Mesenteric fat pad (tissue), 1 donor: ENCODE measurements around the gene TEN1. TPM values are rescaled to one million over a fixed set of nuclear protein-coding genes. Genes with fewer than 3 reads are reported as not detected.

Source experiments
- DNase-seq: peaks from one replicate; pipeline ENCODE4 v3.0.0-alpha.2; 2020; ENCODE audit warnings: low spot score
- total RNA-seq: library from RNA; stranded (reverse); fragmentation: NEBNext Ultra II Directional; extraction: Animal tissue kit (Norgen Biotek cat#: 25700); gene quantifications from one replicate; pipeline ENCODE4 v1.2.1, GENCODE V29; 2021
- donor health status: DM: yes; HTN: yes; CAD: no.

Gene TEN1
- total RNA-seq, 1 donor from 2014 or later, result 17.7 TPM

DNA sequence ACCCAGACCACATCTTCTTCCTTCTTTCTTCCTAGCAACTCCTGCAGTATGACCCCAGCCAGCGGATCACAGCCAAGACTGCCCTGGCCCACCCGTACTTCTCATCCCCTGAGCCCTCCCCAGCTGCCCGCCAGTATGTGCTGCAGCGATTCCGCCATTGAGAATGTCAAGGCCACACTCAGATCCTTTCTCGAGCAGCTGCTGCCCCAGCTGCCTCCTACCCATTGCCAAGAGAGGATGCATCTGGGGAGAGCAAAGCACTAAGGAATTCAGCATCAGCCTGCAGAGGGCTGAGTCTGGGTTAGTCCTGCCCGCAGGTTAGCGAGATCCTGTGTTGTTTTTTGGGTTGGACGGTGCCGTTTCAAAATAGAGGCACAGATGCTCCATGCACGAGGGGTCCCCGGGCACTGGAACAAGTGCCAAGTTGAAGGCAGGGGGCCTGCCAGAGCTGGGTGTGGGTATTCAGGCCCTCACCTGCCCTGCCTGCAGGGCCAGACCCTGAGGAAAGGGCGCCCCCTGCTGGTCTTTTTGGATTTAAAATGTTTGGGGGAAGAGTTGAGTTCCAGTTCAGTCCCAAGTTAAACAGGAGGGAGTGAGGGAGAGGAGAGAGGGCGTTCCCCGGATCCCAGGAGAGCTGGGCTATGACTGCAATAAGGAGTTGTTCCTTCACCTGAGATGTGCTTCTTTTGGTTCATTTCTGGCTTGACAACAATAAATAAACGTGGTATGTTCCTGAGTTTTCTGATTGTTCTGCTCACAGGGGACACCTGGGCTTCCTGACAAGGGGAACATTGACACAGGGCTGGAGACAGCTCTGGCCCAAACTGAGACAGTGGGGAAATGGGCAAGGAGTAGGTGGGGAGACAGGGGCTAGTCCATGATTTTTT is 26.5 kb downstream of the TEN1 start:
- no peak for DNase-seq

DNA sequence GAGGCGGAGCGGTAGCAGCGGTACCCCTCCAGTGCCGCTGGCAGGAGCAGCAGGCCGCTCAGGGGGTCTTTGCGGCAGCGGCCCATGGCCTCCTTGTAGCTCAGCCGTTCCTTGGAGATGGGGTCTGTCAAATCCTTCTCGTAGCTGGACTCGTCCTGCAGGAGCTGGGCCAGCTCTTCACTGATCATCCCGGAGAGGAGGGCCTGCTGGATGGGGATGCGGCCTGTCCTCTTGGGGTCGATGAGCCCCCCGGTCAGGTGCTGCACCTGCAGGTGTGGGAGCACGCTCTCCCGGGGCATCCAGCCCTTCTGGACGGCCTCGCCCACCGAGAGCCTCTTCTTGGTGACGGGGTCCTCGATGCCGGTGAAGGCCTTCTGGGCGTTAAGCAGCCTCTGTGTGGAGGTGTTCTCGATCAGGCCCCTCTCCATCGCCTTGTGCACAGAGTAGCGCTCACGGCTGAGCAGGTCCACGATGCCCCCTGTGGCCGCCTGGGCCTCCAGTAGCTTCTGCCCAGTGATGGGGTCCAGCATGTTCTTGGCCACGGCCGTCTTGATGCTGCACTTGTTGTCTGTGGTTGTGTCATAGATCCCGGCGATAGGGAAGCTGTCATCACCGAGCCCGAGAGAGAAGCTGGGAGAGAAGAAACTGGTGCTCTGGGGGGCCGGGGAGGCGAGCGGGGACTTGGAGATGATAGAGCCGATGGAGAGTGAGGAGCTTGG is 28.2 kb downstream of the TEN1 start:
- DNase-seq, result no peak

DNA sequence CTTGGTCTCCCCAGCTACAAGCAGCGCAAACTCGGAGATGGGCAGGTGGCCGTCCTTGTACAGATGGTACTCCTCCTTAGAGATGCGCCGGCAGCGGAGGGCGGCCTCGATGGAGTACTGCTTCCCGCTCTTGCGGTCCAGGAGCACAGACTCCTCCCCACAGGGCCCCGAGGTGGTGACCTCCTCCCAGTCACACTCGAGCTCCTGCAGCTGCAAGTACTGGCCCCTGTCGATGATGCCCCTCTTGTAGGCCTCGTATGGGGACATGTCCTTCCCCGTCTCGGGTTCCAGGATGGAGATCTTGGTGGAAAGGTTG is 28.8 kb downstream of the TEN1 start:
- DNase-seq, result no peak

DNA sequence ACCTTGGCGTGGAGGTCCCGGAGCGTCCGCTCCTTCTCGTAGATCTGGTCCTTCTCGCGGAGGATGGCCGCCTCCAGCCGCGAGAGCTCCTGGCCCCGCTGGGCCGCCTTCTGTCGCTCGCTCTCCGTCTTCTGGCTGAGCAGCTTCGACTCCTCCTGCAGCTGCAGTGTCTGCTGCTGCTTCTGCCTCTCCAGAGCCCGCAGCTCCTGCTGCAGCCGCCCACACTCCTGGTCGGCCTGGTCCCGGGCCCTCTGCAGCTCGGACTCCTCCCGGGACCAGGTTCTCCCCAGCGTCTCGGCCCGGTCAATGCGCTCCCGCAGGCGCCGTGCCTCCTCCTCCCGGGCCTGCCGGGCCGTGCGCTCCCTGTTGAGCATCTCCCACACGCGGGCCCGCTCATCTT is 29.2 kb downstream of the TEN1 start:
- DNase-seq, result no peak

DNA sequence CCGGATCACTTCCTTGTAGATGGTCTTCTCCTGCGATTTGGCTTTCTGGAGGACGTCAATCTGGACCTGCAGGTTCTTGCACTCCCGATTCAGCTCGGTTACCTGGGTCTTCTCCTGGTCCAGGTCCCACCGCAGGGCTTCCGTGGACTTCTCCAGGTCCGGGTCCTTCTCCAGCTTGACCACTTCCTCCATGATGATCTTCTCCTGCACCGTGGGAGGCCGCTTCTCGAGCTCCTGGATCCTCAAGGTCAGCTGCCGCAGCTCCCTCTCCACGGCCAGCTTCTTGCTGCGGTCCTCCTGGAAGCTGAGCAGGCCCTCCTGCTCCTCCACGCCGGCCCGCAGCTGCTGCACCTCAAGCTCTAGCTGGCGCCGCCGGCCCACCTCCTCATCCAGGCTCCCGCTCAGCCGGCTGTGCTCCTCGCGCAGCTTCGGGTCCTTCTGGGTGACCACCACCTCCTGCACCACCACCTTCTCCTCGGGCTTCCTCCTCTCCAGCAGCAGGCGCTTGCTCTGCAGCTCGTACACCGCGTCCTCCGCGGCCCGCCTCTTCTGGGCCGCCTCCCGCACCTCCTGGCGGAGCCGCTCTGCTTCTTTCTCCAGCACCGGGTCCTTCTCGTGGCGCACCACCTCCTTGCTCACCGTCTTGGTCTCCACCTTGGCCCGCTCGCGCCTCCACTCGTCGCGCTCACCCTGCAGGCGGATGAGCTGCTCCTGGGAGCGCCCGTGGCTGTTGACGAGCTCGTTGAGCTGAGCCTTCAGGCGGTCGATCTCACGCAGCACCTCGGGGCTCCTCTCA is 29.8 kb downstream of the TEN1 start:
- no peak for DNase-seq

DNA sequence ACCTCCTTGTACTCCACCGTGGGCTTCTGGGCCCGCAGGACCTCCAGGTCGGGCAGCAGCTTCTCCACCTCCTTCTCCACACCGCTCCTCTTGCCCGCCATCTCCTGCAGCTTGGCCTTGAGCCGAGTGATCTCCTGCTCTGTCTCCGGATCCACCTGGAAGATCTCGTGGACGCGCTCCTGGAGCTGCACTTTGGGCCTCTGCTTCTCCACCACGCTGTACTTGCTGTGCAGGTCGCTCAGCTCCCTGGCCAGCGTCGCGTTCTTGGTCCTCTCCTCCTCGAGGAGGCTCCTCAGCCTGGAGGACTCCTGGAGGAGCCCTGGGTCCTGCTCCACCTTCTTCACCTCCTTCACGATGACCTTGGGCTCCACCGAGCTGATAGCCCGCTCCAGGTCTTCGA is 30.4 kb downstream of the TEN1 start:
- DNase-seq, result no peak

DNA sequence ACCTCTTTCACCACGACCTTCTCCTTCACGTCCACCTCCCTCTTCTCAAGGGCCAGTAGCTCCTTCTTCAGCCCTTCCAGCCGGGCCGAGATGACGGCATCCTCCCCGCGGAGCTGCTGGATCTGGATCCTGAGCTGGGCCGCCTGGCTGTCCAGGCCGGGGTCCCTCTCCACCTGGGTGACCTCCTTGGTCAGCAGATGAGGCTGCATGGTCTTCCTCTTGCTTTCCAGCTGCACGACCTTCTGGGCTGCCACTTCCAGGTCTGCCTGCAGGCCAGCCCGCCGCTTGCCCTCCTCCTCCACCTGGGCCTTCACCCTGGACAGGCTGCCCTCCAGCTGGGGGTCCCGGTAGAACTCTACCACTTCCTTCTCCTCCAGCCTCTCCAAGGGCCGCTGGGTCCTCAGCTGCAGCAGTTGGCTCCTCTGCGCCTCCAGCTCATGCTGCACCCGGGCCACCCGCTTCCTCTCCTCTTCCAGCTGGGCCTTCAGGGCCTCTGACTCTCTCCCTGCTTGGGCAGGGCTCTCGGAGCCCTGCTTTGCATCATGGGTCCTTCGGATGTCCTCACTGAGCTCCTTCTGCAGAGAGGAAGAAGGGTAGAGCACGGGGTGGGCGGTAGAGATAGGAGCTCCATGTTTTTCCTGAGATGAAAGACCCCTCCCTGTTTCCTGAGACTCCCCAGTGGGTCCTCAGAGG is 31.1 kb downstream of the TEN1 start:
- DNase-seq, result no peak

DNA sequence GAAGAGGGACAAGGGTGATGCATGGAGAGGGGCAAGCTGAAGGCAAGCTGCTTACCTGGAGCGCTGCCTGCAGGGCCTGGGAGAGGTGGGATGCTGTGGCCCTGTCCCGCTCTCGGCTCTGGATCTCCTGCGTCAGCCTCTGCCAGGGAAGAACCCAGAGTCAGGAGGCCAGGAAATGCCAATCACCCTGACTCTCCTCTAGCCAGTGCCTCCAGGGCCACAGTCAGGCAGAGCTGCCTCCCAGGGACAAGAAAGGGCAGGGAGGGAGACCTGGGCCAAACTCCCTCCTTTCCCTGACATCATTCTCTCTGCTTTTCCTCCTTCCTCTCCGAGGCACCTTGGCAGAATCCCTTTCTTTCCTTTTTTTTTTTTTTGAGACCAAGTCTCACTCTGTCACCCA is 32.9 kb downstream of the TEN1 start:
- no peak for DNase-seq

DNA sequence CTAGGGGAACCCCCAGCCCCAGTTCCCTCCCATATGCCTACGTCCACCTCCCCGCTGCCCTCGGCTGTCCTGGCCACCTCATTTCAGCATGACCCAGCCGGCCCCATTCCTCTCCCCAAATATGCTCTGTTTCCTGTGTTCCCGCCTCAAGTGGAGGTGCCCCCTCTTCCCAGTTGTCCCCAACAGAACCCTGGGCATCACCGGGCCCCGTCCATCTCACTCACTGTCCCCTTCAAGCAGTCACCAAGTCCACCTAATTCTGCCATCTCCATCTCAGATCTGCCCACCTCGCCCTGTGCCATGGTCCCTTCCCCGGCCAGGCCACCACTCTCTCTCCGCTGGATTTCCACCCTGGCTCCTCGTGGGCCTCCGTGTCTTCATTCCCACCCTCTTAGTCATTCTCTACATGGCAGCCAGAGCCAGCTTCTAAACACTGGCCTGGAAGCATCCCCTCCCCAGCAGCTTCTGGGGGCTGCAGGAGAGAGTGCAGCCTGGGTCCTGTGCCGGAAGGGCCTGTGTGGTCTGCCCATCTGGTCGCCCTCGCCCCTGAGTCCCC is 34.4 kb downstream of the TEN1 start:
- DNase-seq, result no peak

DNA sequence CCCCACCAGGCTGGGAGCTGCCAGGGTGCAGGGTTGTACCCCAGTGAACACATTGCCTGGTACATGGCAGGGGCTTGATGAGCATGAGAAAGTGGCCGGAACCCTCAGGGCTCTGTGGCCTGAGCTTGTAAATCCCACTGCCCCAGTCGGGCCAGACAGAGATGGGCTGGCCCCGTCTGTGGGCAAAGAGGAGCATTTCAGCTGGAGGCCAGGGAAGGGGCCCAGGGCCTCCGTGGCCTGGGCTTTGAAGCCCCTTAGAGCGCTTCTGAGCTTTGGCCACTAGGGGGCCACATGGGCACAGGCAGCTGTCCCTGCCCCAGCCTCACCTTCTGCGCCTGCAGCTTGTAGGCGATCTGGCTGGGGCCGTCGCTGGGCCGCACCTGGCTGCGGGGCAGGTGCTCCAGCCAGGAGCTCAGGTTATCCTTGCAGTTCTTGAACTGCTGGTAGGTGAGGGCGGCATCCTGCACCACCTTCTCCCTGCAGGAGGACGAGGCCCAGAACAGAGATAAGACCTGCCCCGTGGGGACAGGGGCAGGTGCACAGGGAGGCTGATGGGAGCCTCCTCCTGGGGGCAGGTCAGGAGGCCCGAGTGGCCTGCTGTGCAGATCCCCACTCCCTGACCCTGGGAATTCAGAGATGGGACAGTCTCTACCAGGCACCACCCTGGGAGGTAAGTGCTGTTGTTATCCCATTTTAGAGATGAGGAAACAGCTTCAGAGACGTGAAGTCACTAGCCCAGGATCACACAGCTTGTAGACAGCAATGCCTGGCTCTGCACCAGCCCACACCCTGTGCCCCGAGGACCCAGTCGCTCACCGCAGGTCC is 35.3 kb downstream of the TEN1 start:
- DNase-seq, result no peak

DNA sequence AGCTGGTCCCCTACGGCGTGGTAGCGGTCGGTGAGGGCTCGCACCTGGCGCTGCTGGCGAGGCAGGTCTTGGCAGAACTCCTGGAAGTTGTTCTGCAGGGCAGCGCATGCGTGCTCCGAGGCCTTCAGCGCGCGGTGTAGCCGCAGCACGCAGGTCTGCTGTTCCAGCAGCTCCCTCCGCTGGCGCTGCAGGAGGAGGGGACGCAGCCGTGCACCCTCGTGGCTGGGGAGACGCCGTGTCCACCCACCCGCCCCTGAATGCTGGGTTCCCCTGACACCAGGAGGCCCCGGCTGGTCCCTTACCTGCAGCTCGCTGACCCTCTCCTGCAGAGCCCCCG is 35.9 kb downstream of the TEN1 start:
- DNase-seq, result no peak

DNA sequence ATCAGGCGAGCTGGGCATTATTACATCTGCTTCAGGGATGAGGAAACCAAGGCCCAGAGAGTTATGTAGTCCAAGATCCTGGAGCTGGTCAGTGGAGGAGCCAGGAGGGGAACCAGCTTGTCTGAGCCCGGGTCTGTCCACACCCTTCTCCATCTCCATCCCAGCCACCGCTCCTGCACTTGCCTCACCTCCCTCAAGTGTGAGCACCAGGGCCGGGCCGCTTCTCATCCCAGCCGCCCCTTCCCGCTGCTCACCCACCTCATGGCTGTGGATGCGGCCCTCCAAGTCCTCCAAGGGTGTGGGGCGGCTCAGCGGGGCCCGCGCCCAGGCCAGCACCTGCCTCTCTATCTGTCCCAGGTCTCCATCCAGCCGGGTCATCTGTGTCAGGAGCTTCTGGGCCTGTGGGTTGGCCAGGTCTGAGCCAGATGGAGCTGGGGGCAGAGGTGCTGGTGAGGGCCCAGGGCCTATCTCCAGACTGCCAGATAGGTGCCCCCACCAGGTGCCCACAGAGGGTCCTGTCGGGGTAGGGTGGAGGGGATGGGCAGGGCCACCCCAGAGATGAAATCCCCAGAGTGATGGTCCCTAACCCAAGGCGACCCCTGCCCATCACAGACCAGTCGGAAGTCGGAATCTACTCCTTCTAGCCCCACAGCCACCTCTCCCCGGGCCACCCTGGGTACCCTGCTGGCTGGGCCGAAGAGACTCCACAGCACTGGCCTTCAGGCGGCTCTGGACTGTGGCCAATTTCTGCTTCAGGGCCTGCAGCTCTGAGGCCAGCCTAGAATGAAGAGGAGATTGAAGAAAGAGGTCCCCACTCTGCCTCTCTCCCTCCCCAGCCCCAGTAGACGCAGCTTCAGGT is 38.7 kb downstream of the TEN1 start:
- no peak for DNase-seq

DNA sequence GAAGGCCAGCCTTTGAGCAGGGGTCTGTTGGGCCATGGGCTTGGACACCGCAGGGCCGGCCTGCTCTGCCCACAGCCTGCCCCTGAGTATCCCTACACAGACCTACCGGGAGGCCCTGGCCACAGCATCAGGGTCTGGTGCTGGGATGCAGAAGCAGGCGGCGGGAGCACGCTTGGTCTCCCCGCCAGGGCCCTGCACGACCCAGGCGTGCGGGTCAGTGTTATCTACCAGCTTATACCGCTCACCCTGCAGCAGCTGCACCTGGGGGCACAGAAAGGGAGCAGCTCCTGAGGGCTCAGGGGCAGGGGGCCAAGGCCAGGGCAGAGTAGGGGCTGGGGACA is 39.3 kb downstream of the TEN1 start:
- no peak for DNase-seq

DNA sequence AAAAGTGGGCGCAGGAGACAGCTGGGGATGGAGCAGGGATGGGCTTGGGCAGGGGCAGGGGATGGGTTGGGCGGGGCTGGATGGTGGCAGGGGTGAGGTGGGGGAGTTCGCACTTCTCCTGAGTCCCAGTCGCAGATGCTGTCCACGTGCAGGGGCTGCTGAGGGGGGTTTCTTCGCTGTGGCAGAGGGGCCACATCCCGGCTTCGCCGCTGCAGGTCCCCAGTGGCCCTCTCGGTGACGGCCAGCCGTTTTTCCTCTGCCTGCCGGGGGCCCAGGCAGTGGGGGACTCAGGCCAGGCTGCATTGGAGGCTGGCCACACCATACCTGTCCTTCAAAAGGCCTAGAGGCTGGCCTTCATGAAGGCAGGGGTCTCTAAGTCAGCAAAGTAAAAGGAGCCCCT is 39.8 kb downstream of the TEN1 start:
- DNase-seq, result no peak

DNA sequence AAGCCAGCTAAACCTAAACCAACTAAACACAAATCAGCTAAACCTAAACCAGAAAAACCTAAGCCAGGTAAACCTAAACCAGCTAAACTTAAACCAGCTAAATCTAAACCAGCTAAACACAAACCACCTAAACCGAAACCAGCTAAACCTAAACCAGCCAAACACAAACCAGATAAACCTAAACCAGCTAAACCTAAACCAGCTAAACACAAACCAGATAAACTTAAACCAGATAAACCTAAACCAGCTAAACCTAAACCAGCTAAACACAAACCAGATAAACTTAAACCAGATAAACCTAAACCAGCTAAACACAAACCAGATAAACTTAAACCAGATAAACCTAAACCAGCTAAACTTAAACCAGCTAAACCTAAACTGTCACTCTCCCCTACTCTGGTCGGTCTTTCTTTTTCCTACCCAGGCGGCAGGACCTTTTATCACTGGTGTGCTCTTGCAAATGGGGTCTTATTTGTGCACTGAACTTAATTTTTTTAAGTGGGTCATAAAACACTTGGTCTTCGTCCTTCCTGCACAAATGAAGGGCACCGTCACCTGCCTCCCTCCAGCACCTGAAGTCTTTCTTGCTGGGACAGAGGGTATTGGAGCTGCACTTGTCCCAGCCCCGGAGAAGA is 40.9 kb downstream of the TEN1 start:
- no peak for DNase-seq

DNA sequence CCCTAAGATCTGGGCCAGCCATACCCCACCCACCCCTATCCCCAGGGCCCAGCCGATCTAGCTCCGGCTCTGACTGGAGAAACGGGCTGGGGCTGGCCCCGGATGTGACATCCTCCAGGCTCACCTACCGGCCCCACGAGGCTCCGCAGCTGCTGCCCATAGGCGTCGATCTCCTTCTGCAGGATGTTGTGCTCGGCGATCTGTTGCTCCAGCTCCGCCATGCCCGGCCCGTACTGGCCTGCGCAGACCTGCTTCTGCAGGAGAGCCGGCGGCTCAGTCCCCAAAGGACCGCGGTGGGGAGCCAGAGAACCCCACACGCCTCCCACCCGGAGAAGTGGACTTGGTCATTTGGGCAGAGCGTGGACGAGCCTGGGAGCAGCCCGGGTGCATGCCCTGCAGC is 43.2 kb downstream of the TEN1 start:
- no peak for DNase-seq

DNA sequence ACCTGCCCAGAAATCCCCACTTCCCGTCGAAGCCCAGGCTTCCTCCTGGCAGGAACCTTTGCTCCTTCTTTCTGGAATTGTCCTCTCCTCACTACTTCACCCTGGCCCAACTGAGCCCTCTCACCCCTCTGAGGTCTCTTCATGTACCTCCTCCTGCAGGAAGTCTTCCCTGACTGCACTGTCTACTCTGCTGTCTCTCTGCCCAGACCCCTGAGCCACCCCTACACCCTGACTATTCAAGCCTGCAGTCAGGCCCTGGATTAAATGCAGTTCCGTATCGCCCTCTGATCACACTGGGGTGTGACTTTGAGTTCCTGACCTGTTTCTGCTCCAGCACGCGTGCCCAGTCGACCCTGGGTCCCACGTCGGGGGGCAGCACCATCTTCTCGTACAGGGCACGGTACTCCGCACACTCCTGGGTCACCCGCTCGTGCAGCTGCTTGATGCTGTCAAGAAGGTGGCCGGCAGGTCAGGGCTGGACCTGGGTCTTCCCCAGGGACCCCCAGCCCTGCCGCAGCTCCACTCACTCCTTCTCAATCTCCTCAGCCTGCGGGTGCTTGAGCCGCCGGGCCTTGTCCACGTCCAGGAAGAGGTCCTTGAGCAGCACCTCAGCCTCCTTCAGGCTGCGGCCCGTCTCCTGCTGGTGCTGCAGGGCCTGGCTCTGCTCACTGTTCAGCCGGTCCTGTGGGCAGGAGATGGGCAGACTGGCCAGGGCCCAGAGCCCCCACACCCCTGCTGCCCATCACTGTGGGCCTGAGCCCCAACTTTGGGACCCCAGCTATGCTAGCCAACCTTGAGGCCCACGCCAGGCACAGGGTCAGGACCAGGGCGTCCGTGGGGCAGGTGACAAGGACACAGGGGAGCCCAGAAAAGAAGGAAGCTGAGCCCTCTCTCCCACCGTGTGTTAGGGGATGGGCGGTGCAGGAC is 44.2 kb downstream of the TEN1 start:
- no peak for DNase-seq

DNA sequence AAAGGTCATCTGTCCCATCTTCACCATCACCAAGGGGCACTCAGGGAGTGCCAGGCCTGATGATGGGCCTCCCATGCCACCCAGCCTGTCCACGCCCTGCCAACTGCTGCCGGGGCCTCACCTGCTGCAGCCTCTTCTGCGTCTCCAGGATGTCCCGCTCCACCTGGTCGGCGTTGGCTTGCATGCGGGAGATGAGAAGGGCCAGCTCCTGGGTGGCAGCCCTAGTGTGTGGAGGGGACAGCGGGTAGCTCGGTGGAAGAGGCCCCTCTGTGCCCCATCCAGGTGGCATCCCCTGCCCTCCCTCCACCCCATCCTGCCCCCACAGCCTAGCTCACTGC is 44.8 kb downstream of the TEN1 start:
- no peak for DNase-seq
